Esophagus muscularis mucosa (tissue), 4 donors: ENCODE measurements around the gene MAP2K7. TPM values are rescaled to one million over a fixed set of nuclear protein-coding genes. Genes with fewer than 3 reads are reported as not detected.

Experiments used
- DNase-seq: peaks from one replicate; pipeline ENCODE4 v3.0.0-alpha.2; 2017; ENCODE audit errors: extremely low spot score
- H3K27ac ChIP-seq, 4 donors: fragments of 200-600 bp; sonication (generic); replicated peaks in 1 of 4; 1 replicate in 3 of 4; 2 replicates in 1 of 4; pipeline ENCODE4 v1.5.1; 2016 to 2019; ENCODE audit warnings: mild to moderate bottlenecking in 1 of 4
- H3K27me3 ChIP-seq, 4 donors: fragments of 200-600 bp; sonication (generic); one replicate each; pipeline versions ENCODE4 v1.5.1 to v1.6.0; 2016 to 2019
- H3K36me3 ChIP-seq, 4 donors: fragments of 200-600 bp; sonication (generic); one replicate each; pipeline ENCODE4 v1.5.1; 2016 to 2019
- H3K4me1 ChIP-seq, 4 donors: fragments of 200-600 bp; sonication (generic); one replicate each; pipeline ENCODE4 v1.5.1; 2016 to 2019
- H3K4me3 ChIP-seq, 4 donors: fragments of 200-600 bp; sonication (generic); 1 replicate in 2 of 4; 2 replicates in 2 of 4; pipeline ENCODE4 v1.5.1; 2016 to 2019; ENCODE audit warnings: mild to moderate bottlenecking in 4 of 4, moderate library complexity in 1 of 4
- H3K9me3 ChIP-seq, 4 donors: fragments of 200-600 bp; sonication (generic); 1 replicate in 3 of 4; 2 replicates in 1 of 4; pipeline ENCODE4 v1.5.1; 2016 to 2019
- CTCF ChIP-seq, 3 experiments: fragments of 200-600 bp in 2 of 3; fragments of 450-650 bp in 1 of 3; sonication (generic) in 2 of 3; IDR thresholded peaks; one replicate each; pipeline ENCODE4 v1.5.1; 2017 to 2019; ENCODE audit warnings: antibody characterized with exemption in 3 of 3, mild to moderate bottlenecking in 2 of 3, moderate library complexity in 1 of 3
- EP300 ChIP-seq: sonication (generic); formaldehyde crosslinking; IDR thresholded peaks from one replicate; pipeline ENCODE4 v1.6.1; 2017; ENCODE audit warnings: antibody characterized with exemption
- POLR2A ChIP-seq: fragments of 450-650 bp; IDR thresholded peaks from one replicate; pipeline ENCODE4 v1.6.1; 2017; ENCODE audit warnings: antibody characterized with exemption, moderate library complexity, mild to moderate bottlenecking, low read depth
- POLR2AphosphoS5 ChIP-seq, 2 donors: sonication (generic); formaldehyde crosslinking; IDR thresholded peaks; one replicate each; pipeline ENCODE4 v1.6.1; 2017; ENCODE audit warnings: antibody characterized with exemption in 2 of 2
- WGBS: methylation state at CpG from one replicate; pipeline ENCODE4 v1.1.5; 2018; 5-methylcytosine and 5-hydroxymethylcytosine counted together
- intact Hi-C: fragments of 100-400 bp; cut with DNase I; formaldehyde crosslinking; loops from one replicate; pipeline ENCODE4 v1.15.1; 2023
- total RNA-seq, 4 donors: library from RNA; depleted of rRNA; stranded (reverse); fragments of >200 nt; gene quantifications; one replicate each; pipeline versions ENCODE4 v1.1.0 to v1.2.1, GENCODE V29; 2016

Gene MAP2K7
- total RNA-seq, 4 donors from 2014 or later: 17.2 to 31.9 (median 24.5) TPM

GRCh38 chr19:7860714-7861618, 42.7 kb upstream of the MAP2K7 start:
- Histone ChIP-seq H3K9me3 (no peaks in the 10 kb centered on the region), H3K4me3 (no peak overlapping the region), H3K36me3 (peaks cover 0 to 64% (median 34%) of the 10 kb centered on the region in 4 donors), H3K27ac (no peak overlapping the region), H3K4me1 (peaks cover 3 to 21% (median 20%) of the 10 kb centered on the region in 4 donors), H3K27me3 (peaks cover 0 to 98% (median 21%) of the 10 kb centered on the region in 4 donors)
- 73% methylated on average over 9 of the region's 14 CpGs for WGBS
- DNase-seq: no peak
- intact Hi-C loops: loop anchor here (5.0 kb wide), 1 partner anchor 36 kb away; no protein-coding TSS in a partner anchor
- no peak for TF ChIP-seq EP300
- TF ChIP-seq POLR2AphosphoS5 (IDR thresholded peaks at IDR 0.05): no peak
- TF ChIP-seq CTCF (IDR thresholded peaks at IDR 0.05): no peak
- no peak for TF ChIP-seq POLR2A

GRCh38 chr19:7861619-7862412, 41.9 kb upstream of the MAP2K7 start:
- TF ChIP-seq POLR2A: no peak
- no peak for TF ChIP-seq EP300
- intact Hi-C loops: loop anchor here (5.0 kb wide), 1 partner anchor 35 kb away; no protein-coding TSS in a partner anchor
- H3K36me3 ChIP-seq: peaks cover 0 to 56% (median 32%) of the 10 kb centered on the region in 4 donors
- H3K27me3 ChIP-seq: peaks cover 0 to 98% (median 21%) of the 10 kb centered on the region in 4 donors
- no peak overlapping the region for H3K27ac ChIP-seq
- WGBS: 43% methylated on average over 37 of the region's 63 CpGs
- H3K9me3 ChIP-seq: no peaks in the 10 kb centered on the region
- peaks cover 3 to 21% (median 20%) of the 10 kb centered on the region in 4 donors for H3K4me1 ChIP-seq
- H3K4me3 ChIP-seq: peak overlapping the region; percentile 34 to 46 (median 38)
- no peak for DNase-seq

GRCh38 chr19:7862413-7862951, 41.2 kb upstream of the MAP2K7 start:
- no peak overlapping the region for H3K27ac ChIP-seq
- DNase-seq: no peak
- WGBS: 18% methylated on average over 8 of the region's 67 CpGs
- intact Hi-C loops: loop anchor here (5.0 kb wide), 1 partner anchor 35 kb away; no protein-coding TSS in a partner anchor
- peaks cover 0 to 49% (median 32%) of the 10 kb centered on the region in 4 donors for H3K36me3 ChIP-seq
- H3K27me3 ChIP-seq: peaks cover 0 to 98% (median 22%) of the 10 kb centered on the region in 4 donors
- H3K4me3 ChIP-seq: peak overlapping the region; percentile 34 to 46 (median 38)
- TF ChIP-seq POLR2A (no peak), POLR2AphosphoS5 (IDR thresholded peaks at IDR 0.05) (no peak), CTCF (IDR thresholded peaks at IDR 0.05) (no peak), EP300 (no peak)
- H3K4me1 ChIP-seq: peaks cover 3 to 21% (median 20%) of the 10 kb centered on the region in 4 donors
- H3K9me3 ChIP-seq: no peaks in the 10 kb centered on the region

- no peak overlapping the region for H3K27ac ChIP-seq
- no peak for DNase-seq
- peaks cover 0 to 42% (median 28%) of the 10 kb centered on the region in 4 donors for H3K36me3 ChIP-seq
- peaks cover 6 to 27% (median 24%) of the 10 kb centered on the region in 4 donors for H3K4me1 ChIP-seq
- intact Hi-C loops: loop anchor here (5.0 kb wide), 1 partner anchor 34 kb away; no protein-coding TSS in a partner anchor
- H3K4me3 ChIP-seq: peak overlapping the region in 1 of 4 donors; percentile 40
- TF ChIP-seq POLR2AphosphoS5 (IDR thresholded peaks at IDR 0.05) (no peak), EP300 (no peak), POLR2A (no peak), CTCF (IDR thresholded peaks at IDR 0.05) (no peak)
- WGBS: 62% methylated on average over 11 of the region's 83 CpGs
- peaks cover 0 to 98% (median 25%) of the 10 kb centered on the region in 4 donors for H3K27me3 ChIP-seq
- H3K9me3 ChIP-seq: no peaks in the 10 kb centered on the region
Measured at GRCh38 chr19:7863157-7863970, 40.3 kb upstream of the MAP2K7 start.
